ENCODE measurements around the gene RAPGEF6. TPM values are rescaled to one million over a fixed set of nuclear protein-coding genes. Genes with fewer than 3 reads are reported as not detected.

The RAPGEF6 gene
- total RNA-seq, 1 donor from 2014 or later: 16.9 TPM

- H3K27ac Mint-ChIP-seq (ENCODE audit: unreplicated experiment): no peak overlapping the region
- no peak for DNase-seq (ENCODE audit: low spot score)
- H3K4me3 Mint-ChIP-seq (ENCODE audit: unreplicated experiment): no peak overlapping the region
- TF ChIP-seq, protein P1, sequence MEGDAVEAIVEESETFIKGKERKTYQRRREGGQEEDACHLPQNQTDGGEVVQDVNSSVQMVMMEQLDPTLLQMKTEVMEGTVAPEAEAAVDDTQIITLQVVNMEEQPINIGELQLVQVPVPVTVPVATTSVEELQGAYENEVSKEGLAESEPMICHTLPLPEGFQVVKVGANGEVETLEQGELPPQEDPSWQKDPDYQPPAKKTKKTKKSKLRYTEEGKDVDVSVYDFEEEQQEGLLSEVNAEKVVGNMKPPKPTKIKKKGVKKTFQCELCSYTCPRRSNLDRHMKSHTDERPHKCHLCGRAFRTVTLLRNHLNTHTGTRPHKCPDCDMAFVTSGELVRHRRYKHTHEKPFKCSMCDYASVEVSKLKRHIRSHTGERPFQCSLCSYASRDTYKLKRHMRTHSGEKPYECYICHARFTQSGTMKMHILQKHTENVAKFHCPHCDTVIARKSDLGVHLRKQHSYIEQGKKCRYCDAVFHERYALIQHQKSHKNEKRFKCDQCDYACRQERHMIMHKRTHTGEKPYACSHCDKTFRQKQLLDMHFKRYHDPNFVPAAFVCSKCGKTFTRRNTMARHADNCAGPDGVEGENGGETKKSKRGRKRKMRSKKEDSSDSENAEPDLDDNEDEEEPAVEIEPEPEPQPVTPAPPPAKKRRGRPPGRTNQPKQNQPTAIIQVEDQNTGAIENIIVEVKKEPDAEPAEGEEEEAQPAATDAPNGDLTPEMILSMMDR (IDR thresholded peaks at IDR 0.05; ENCODE audit: unreplicated experiment): no peak
- no peaks in the 10 kb centered on the region for H3K27me3 Mint-ChIP-seq (ENCODE audit: unreplicated experiment)
- no peaks in the 10 kb centered on the region for H3K9me3 Mint-ChIP-seq (ENCODE audit: unreplicated experiment)
- peaks cover 13% of the 10 kb centered on the region for H3K36me3 Mint-ChIP-seq (ENCODE audit: low read depth, unreplicated experiment)
- no peaks in the 10 kb centered on the region for H3K4me1 Mint-ChIP-seq (ENCODE audit: unreplicated experiment)
Observed at GRCh38 chr5:131413605-131414559, 221.1 kb downstream of the RAPGEF6 start.

DNA sequence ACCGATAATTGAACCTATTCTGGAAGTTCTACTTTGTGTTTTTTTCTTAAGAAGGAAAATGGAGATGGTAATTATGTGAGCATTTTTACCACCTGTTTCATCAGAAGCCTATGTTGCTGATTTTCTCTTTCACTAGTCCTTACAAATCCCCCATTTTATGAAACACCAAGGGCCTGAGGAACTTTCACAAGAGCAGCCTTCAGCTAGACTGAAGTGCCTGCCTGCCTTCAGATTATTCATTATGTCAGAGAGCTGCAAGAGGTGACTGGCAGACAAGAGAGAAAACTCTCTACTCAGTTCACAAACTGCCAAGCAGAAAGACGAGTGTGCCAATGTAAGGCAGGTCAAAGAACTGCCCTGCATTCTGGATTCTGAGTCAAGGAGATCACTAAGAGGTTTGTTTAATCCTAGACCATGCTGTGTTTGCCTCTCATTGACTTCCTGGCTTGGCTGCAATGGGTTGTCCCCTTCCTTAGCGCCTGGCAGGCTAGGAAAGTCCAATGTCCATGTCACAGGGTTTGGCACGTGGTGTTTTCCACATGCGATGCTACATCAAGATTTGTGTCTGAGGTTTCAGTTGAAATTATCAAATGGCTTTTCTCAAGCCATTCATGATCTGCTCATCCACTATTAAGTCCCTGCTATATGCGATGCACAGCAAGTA is 227.9 kb downstream of the RAPGEF6 start:
- no peaks in the 10 kb centered on the region for H3K4me1 Mint-ChIP-seq (ENCODE audit: unreplicated experiment)
- no peaks in the 10 kb centered on the region for H3K9me3 Mint-ChIP-seq (ENCODE audit: unreplicated experiment)
- TF ChIP-seq, protein P1 (IDR thresholded peaks at IDR 0.05; ENCODE audit: unreplicated experiment): no peak
- H3K4me3 Mint-ChIP-seq (ENCODE audit: unreplicated experiment): no peak overlapping the region
- H3K36me3 Mint-ChIP-seq (ENCODE audit: low read depth, unreplicated experiment): peaks cover 29% of the 10 kb centered on the region
- DNase-seq (ENCODE audit: low spot score): no peak
- H3K27me3 Mint-ChIP-seq (ENCODE audit: unreplicated experiment): peaks cover 3% of the 10 kb centered on the region
- no peak overlapping the region for H3K27ac Mint-ChIP-seq (ENCODE audit: unreplicated experiment)

DNA sequence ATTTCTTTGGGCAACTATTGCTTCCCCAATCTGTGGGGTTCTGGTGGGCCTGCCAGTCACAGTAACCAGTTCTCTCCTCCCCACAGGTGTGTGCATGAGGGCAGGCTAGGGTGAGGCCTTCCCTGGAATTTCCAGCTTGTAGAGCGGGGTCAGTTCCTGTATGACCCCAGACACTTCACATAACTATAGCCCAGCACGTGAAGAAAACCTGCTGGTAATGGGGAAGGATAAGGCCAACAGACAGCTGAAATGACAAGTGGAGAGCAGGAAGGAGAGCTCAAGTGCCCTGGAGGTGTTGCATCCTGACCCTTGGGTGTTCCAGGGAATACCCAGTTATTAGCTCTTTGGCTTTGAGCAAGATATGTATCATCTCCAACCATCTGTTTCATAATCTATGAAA is 229.0 kb downstream of the RAPGEF6 start:
- Mint-ChIP-seq H3K4me1 (ENCODE audit: unreplicated experiment) (no peaks in the 10 kb centered on the region), H3K4me3 (ENCODE audit: unreplicated experiment) (no peak overlapping the region), H3K27ac (ENCODE audit: unreplicated experiment) (no peak overlapping the region)

DNA sequence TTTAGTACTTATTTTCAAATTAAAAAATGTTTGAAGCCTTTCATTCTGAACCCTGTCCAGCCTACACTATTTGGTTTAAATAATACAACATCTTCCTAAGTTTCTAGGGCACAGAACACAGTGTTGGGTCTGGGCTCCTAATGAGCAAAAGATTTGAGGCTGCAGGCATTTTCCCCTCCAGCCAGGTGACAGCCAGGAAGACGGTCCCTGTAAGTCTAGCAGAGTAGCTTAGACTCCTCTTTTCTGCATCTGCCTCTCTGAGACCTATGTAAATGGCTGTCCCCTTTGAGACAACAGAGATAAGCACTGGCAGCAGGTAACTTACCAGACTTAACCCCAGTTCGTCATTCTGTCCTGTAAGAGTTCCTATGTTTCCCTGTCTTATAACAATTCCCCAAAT is 229.4 kb downstream of the RAPGEF6 start:
- Mint-ChIP-seq H3K36me3 (ENCODE audit: low read depth, unreplicated experiment) (peaks cover 34% of the 10 kb centered on the region), H3K4me3 (ENCODE audit: unreplicated experiment) (no peak overlapping the region), H3K4me1 (ENCODE audit: unreplicated experiment) (no peaks in the 10 kb centered on the region), H3K27me3 (ENCODE audit: unreplicated experiment) (peaks cover 3% of the 10 kb centered on the region), H3K27ac (ENCODE audit: unreplicated experiment) (no peak overlapping the region), H3K9me3 (ENCODE audit: unreplicated experiment) (no peaks in the 10 kb centered on the region)
- TF ChIP-seq, protein P1 (IDR thresholded peaks at IDR 0.05; ENCODE audit: unreplicated experiment): no peak
- DNase-seq (ENCODE audit: low spot score): no peak

More for the DNA sequence above, 229.0 kb downstream of the RAPGEF6 start:
- Mint-ChIP-seq H3K27me3 (ENCODE audit: unreplicated experiment) (peaks cover 3% of the 10 kb centered on the region), H3K9me3 (ENCODE audit: unreplicated experiment) (no peaks in the 10 kb centered on the region), H3K36me3 (ENCODE audit: low read depth, unreplicated experiment) (peaks cover 33% of the 10 kb centered on the region)
- TF ChIP-seq, protein P1 (IDR thresholded peaks at IDR 0.05; ENCODE audit: unreplicated experiment): no peak
- DNase-seq (ENCODE audit: low spot score): no peak

All from endothelial cell (in vitro differentiated cells).